Upper lobe of left lung (tissue), 4 donors: Measurements from ENCODE around the gene LATS2.

ENCODE experiments used
- POLR2A ChIP-seq, 4 donors: fragments of 450-650 bp; IDR thresholded peaks; one replicate each; pipeline ENCODE4 v1.5.1; 2016 to 2017; ENCODE audit warnings: antibody characterized with exemption in 4 of 4, mild to moderate bottlenecking in 2 of 4
- POLR2AphosphoS5 ChIP-seq, 2 donors: sonication (generic); formaldehyde crosslinking; IDR thresholded peaks; one replicate each; pipeline ENCODE4 v1.5.1; 2017; ENCODE audit warnings: antibody characterized with exemption in 2 of 2
- TF ChIP-seq, protein P1 (sequence below), 6 experiments: fragments of 450-650 bp in 4 of 6; fragments of 200-600 bp in 2 of 6; sonication (generic) in 2 of 6; IDR thresholded peaks; one replicate each; pipeline ENCODE4 v1.5.1; 2016 to 2019; ENCODE audit warnings: antibody characterized with exemption in 6 of 6

DNA sequence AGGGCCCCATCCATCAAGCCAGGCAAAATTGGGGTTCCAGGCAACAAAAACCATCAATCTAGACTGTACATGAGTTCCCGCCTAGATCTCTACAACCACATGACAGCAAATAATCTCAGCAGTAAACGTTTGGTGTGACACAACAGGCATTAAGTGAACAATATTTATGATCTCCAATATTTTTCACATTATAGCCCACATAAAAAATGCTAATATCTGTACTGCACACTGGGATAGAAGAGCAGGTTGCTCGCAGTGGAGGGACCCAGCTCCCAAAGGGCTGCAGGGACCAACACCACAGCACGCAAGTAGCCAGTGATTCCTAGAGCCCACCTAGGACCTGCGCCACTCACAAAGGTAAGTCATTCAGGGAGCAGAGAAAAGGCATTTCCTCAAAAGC lies 25.9 kb downstream of the LATS2 start:
- TF ChIP-seq, protein P1, sequence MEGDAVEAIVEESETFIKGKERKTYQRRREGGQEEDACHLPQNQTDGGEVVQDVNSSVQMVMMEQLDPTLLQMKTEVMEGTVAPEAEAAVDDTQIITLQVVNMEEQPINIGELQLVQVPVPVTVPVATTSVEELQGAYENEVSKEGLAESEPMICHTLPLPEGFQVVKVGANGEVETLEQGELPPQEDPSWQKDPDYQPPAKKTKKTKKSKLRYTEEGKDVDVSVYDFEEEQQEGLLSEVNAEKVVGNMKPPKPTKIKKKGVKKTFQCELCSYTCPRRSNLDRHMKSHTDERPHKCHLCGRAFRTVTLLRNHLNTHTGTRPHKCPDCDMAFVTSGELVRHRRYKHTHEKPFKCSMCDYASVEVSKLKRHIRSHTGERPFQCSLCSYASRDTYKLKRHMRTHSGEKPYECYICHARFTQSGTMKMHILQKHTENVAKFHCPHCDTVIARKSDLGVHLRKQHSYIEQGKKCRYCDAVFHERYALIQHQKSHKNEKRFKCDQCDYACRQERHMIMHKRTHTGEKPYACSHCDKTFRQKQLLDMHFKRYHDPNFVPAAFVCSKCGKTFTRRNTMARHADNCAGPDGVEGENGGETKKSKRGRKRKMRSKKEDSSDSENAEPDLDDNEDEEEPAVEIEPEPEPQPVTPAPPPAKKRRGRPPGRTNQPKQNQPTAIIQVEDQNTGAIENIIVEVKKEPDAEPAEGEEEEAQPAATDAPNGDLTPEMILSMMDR (IDR thresholded peaks at IDR 0.05) = no peak
- TF ChIP-seq POLR2A (IDR thresholded peaks at IDR 0.05) = no peak
- TF ChIP-seq POLR2AphosphoS5 (IDR thresholded peaks at IDR 0.05) = no peak
